WTC11 (cell line): Measurements from ENCODE around the gene TOX2.

ENCODE experiments used
- CREB1 ChIP-seq: sonication (generic); formaldehyde crosslinking; IDR thresholded peaks from 2 replicates; pipeline ENCODE4 v1.8.0; 2023; ENCODE audit warnings: mild to moderate bottlenecking, missing genetic modification reagents
- FOXK1 ChIP-seq: sonication (generic); formaldehyde crosslinking; IDR thresholded peaks from 2 replicates; pipeline ENCODE4 v1.8.0; 2022; ENCODE audit warnings: mild to moderate bottlenecking, moderate library complexity, missing genetic modification reagents
- NFE2L1 ChIP-seq: sonication (generic); formaldehyde crosslinking; IDR thresholded peaks from 2 replicates; pipeline ENCODE4 v1.8.1; 2023; ENCODE audit warnings: missing genetic modification reagents
- NR1H2 ChIP-seq: sonication (generic); formaldehyde crosslinking; IDR thresholded peaks from 2 replicates; pipeline ENCODE4 v1.9.0; 2021; ENCODE audit warnings: mild to moderate bottlenecking, moderate library complexity, missing genetic modification reagents
- SP1 ChIP-seq: sonication (generic); formaldehyde crosslinking; conservative IDR thresholded peaks from 2 replicates; pipeline ENCODE4 v1.8.1; 2022; ENCODE audit warnings: missing genetic modification reagents
- TF ChIP-seq, protein P1 (sequence below): fragments of 200-600 bp; IDR thresholded peaks from 2 replicates; pipeline ENCODE4 v1.8.0; 2022; ENCODE audit warnings: antibody characterized with exemption
- TF ChIP-seq, protein P2 (sequence below): sonication (generic); formaldehyde crosslinking; IDR thresholded peaks from 2 replicates; pipeline ENCODE4 v1.8.0; 2022; ENCODE audit warnings: mild to moderate bottlenecking, missing genetic modification reagents

DNA sequence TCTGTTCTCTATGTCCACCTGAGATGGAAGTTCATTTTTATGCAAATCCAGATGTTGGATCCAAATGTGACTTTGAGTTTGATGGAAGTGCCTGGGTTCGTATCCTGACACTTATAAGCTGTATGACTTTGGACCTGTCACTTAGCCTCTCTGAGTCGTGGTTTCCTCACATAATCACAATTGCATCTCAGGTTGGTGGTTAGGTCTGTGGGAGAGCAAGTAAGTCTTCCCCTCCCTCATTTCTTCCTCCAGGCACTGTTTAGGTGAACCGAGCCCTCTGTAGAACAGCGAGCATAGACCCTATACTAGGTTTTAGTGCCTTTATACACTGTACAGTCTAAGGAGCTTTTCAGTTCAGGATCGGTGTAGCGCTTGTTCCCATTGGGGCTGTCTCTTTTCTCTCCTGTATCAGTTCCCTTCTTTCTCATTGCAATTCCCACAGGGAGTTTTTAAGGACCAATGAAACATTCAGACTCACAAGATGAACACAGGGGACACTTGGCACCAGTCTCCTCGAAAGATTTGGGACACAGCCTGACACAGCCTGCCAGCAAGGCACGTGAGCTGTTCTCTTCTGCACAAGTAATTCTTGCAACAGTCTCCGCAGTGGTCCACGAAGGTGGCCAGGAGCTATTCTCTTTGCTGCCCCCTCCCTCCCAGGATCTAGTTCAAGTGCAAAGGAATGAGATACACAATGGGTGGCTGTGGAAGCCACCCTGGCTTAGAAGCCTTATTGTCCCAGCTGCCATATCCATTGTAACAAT is 11.8 kb downstream of the TOX2 start:
- TF ChIP-seq, protein P1, sequence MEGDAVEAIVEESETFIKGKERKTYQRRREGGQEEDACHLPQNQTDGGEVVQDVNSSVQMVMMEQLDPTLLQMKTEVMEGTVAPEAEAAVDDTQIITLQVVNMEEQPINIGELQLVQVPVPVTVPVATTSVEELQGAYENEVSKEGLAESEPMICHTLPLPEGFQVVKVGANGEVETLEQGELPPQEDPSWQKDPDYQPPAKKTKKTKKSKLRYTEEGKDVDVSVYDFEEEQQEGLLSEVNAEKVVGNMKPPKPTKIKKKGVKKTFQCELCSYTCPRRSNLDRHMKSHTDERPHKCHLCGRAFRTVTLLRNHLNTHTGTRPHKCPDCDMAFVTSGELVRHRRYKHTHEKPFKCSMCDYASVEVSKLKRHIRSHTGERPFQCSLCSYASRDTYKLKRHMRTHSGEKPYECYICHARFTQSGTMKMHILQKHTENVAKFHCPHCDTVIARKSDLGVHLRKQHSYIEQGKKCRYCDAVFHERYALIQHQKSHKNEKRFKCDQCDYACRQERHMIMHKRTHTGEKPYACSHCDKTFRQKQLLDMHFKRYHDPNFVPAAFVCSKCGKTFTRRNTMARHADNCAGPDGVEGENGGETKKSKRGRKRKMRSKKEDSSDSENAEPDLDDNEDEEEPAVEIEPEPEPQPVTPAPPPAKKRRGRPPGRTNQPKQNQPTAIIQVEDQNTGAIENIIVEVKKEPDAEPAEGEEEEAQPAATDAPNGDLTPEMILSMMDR = no peak
- no peak for TF ChIP-seq FOXK1 (CRISPR knock-in tag)
- TF ChIP-seq CREB1 (CRISPR knock-in tag) = no peak
- TF ChIP-seq, protein P2, sequence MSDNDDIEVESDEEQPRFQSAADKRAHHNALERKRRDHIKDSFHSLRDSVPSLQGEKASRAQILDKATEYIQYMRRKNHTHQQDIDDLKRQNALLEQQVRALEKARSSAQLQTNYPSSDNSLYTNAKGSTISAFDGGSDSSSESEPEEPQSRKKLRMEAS (CRISPR knock-in tag) = no peak
- no peak for TF ChIP-seq SP1 (CRISPR knock-in tag)
- TF ChIP-seq NR1H2 (CRISPR knock-in tag) = no peak
- TF ChIP-seq NFE2L1 (CRISPR knock-in tag) = no peak
